ENCODE measurements around the gene XPO1.

XPO1 gene

GRCh38 chr2:61538920-61539520, 864 bp upstream of the XPO1 start:
- TF ChIP-seq GATA3 (IDR thresholded peaks at IDR 0.05; ENCODE audit: low read depth, low read length) (no peak), GATA2 (IDR thresholded peaks at IDR 0.05; ENCODE audit: low read depth, low read length) (no peak)

GRCh38 chr2:61537950-61538199, 281 bp downstream of the XPO1 start:
- TF ChIP-seq GATA3 (IDR thresholded peaks at IDR 0.05; ENCODE audit: low read depth, low read length) (no peak), GATA2 (IDR thresholded peaks at IDR 0.05; ENCODE audit: low read depth, low read length) (no peak)

- no peak for TF ChIP-seq GATA3 (IDR thresholded peaks at IDR 0.05; ENCODE audit: low read depth, low read length)
- no peak for TF ChIP-seq GATA2 (IDR thresholded peaks at IDR 0.05; ENCODE audit: low read depth, low read length)
Observed at GRCh38 chr2:61537277-61537949, 743 bp downstream of the XPO1 start.

GRCh38 chr2:61536572-61537276, 1.4 kb downstream of the XPO1 start:
- TF ChIP-seq GATA2 (IDR thresholded peaks at IDR 0.05; ENCODE audit: low read depth, low read length) = no peak
- TF ChIP-seq GATA3 (IDR thresholded peaks at IDR 0.05; ENCODE audit: low read depth, low read length) = no peak

- TF ChIP-seq GATA3 (IDR thresholded peaks at IDR 0.05; ENCODE audit: low read depth, low read length) = no peak
- no peak for TF ChIP-seq GATA2 (IDR thresholded peaks at IDR 0.05; ENCODE audit: low read depth, low read length)
Observed at GRCh38 chr2:61536180-61536571, 2.0 kb downstream of the XPO1 start.

GRCh38 chr2:61535449-61535848, 2.7 kb downstream of the XPO1 start:
- no peak for TF ChIP-seq GATA3 (IDR thresholded peaks at IDR 0.05; ENCODE audit: low read depth, low read length)
- no peak for TF ChIP-seq GATA2 (IDR thresholded peaks at IDR 0.05; ENCODE audit: low read depth, low read length)

GRCh38 chr2:61534926-61535325, 3.2 kb downstream of the XPO1 start:
- no peak for TF ChIP-seq GATA3 (IDR thresholded peaks at IDR 0.05; ENCODE audit: low read depth, low read length)
- TF ChIP-seq GATA2 (IDR thresholded peaks at IDR 0.05; ENCODE audit: low read depth, low read length) = no peak

- TF ChIP-seq GATA2 (IDR thresholded peaks at IDR 0.05; ENCODE audit: low read depth, low read length) (no peak), GATA3 (IDR thresholded peaks at IDR 0.05; ENCODE audit: low read depth, low read length) (no peak)
Observed at GRCh38 chr2:61530749-61531148, 7.4 kb downstream of the XPO1 start.

- no peak for TF ChIP-seq GATA2 (IDR thresholded peaks at IDR 0.05; ENCODE audit: low read depth, low read length)
- no peak for TF ChIP-seq GATA3 (IDR thresholded peaks at IDR 0.05; ENCODE audit: low read depth, low read length)
Observed at GRCh38 chr2:61529944-61530735, 8.0 kb downstream of the XPO1 start.

GRCh38 chr2:61520261-61520660, 17.9 kb downstream of the XPO1 start:
- TF ChIP-seq GATA2 (IDR thresholded peaks at IDR 0.05; ENCODE audit: low read depth, low read length) (no peak), GATA3 (IDR thresholded peaks at IDR 0.05; ENCODE audit: low read depth, low read length) (no peak)

- TF ChIP-seq GATA2 (IDR thresholded peaks at IDR 0.05; ENCODE audit: low read depth, low read length) = no peak
- no peak for TF ChIP-seq GATA3 (IDR thresholded peaks at IDR 0.05; ENCODE audit: low read depth, low read length)
Observed at GRCh38 chr2:61512768-61513398, 25.3 kb downstream of the XPO1 start.

- TF ChIP-seq GATA3 (IDR thresholded peaks at IDR 0.05; ENCODE audit: low read depth, low read length) (no peak), GATA2 (IDR thresholded peaks at IDR 0.05; ENCODE audit: low read depth, low read length) (no peak)
Observed at GRCh38 chr2:61510674-61511671, 27.2 kb downstream of the XPO1 start.

GRCh38 chr2:61504949-61505348, 33.2 kb downstream of the XPO1 start:
- TF ChIP-seq GATA2 (IDR thresholded peaks at IDR 0.05; ENCODE audit: low read depth, low read length) (no peak), GATA3 (IDR thresholded peaks at IDR 0.05; ENCODE audit: low read depth, low read length) (no peak)
